Smooth muscle cell (in vitro differentiated cells): ENCODE measurements around the gene HAUS3. TPM values are rescaled to one million over a fixed set of nuclear protein-coding genes. Genes with fewer than 3 reads are reported as not detected.

Experiments
- DNase-seq: peaks from one replicate; lab custom pipeline; 2025; ENCODE audit not compliant: unreplicated experiment; lab: John Stamatoyannopoulos, UW
- H2AFZ ChIP-seq: fragments of 200-600 bp; sonication (generic); 2 replicates; pipeline ENCODE4 v1.6.0; 2016; ENCODE audit warnings: antibody characterized with exemption, low read depth, mild to moderate bottlenecking
- H3F3A ChIP-seq: fragments of 200-600 bp; sonication (generic); 2 replicates; pipeline ENCODE4 v1.6.0; 2017; ENCODE audit warnings: antibody characterized with exemption, low read depth
- H3K27ac ChIP-seq: fragments of 200-600 bp; sonication (generic); 2 replicates; pipeline ENCODE4 v1.5.1; 2016; ENCODE audit warnings: low read depth, mild to moderate bottlenecking
- H3K27me3 ChIP-seq: fragments of 200-600 bp; sonication (generic); 2 replicates; pipeline ENCODE4 v1.6.1; 2016; ENCODE audit warnings: low read depth, mild to moderate bottlenecking
- H3K36me3 ChIP-seq: fragments of 200-600 bp; sonication (generic); 2 replicates; pipeline ENCODE4 v1.5.1; 2016; ENCODE audit warnings: low read depth
- H3K4me1 ChIP-seq: fragments of 200-600 bp; sonication (generic); 2 replicates; pipeline ENCODE4 v1.5.1; 2016; ENCODE audit warnings: low read depth
- H3K4me2 ChIP-seq: fragments of 200-600 bp; sonication (generic); 2 replicates; pipeline ENCODE4 v1.6.0; 2016; ENCODE audit warnings: mild to moderate bottlenecking
- H3K4me3 ChIP-seq: fragments of 200-600 bp; sonication (generic); 2 replicates; pipeline ENCODE4 v1.5.1; 2016; ENCODE audit warnings: mild to moderate bottlenecking
- H3K79me2 ChIP-seq: fragments of 200-600 bp; sonication (generic); 2 replicates; pipeline ENCODE4 v1.6.0; 2016; ENCODE audit warnings: low read depth, mild to moderate bottlenecking
- H3K9ac ChIP-seq: fragments of 200-600 bp; sonication (generic); 2 replicates; pipeline ENCODE4 v1.6.0; 2016; ENCODE audit warnings: low read depth
- H3K9me3 ChIP-seq: fragments of 200-600 bp; sonication (generic); replicated peaks from 2 replicates; pipeline ENCODE4 v1.5.1; 2016; ENCODE audit warnings: low read depth
- H4K20me1 ChIP-seq: fragments of 200-600 bp; sonication (generic); 2 replicates; pipeline ENCODE4 v1.6.0; 2016; ENCODE audit warnings: low read depth
- CTCF ChIP-seq: fragments of 200-600 bp; sonication (generic); IDR thresholded peaks from 2 replicates; pipeline ENCODE4 v1.5.1; 2017; ENCODE audit warnings: borderline replicate concordance, mild to moderate bottlenecking, antibody characterized with exemption; ENCODE audit not compliant: insufficient read depth, poor library complexity, severe bottlenecking
- WGBS: methylation state at CpG from one replicate; pipeline ENCODE4 v1.1.7; 2016; ENCODE audit warnings: low lambda C conversion rate; 5-methylcytosine and 5-hydroxymethylcytosine counted together
- polyA plus RNA-seq: library from polyadenylated mRNA; unstranded; fragments of >200 nt; fragmentation: Nextera tagmentation; extraction: Ambion mirVana; gene quantifications from 2 replicates; pipeline ENCODE4 v1.2.1, GENCODE V29; 2016
- total RNA-seq: library from RNA; depleted of rRNA; stranded (reverse); fragments of >200 nt; gene quantifications from 2 replicates; pipeline ENCODE4 v1.2.3, GENCODE V29; 2014

HAUS3 gene
- total and polyA plus RNA-seq, 2 experiments from 2014 or later, result 13.4 to 16.2 TPM

GRCh38 chr4:2271279-2272025, 29.5 kb upstream of the HAUS3 start:
- Histone ChIP-seq H3K36me3 (no peaks in the 10 kb centered on the region), H3F3A (no peaks in the 10 kb centered on the region), H3K4me1 (no peaks in the 10 kb centered on the region), H3K9ac (no peak overlapping the region), H3K4me2 (no peak overlapping the region), H3K79me2 (no peaks in the 10 kb centered on the region), H3K9me3 (no peaks in the 10 kb centered on the region), H3K4me3 (no peak overlapping the region), H2AFZ (no peak overlapping the region), H3K27ac (no peak overlapping the region), H4K20me1 (no peaks in the 10 kb centered on the region), H3K27me3 (no peaks in the 10 kb centered on the region)
- 89% methylated on average over 21 of the region's 27 CpGs for WGBS
- DNase-seq, result no peak
- TF ChIP-seq CTCF, result no peak

- WGBS, result 91% methylated on average over 27 of the region's 34 CpGs
- Histone ChIP-seq H3K27me3 (no peaks in the 10 kb centered on the region), H3K79me2 (no peaks in the 10 kb centered on the region), H2AFZ (no peak overlapping the region), H4K20me1 (no peaks in the 10 kb centered on the region), H3K9ac (no peak overlapping the region), H3K27ac (no peak overlapping the region), H3K4me1 (no peaks in the 10 kb centered on the region), H3K4me3 (no peak overlapping the region), H3F3A (no peaks in the 10 kb centered on the region), H3K9me3 (no peaks in the 10 kb centered on the region), H3K4me2 (no peak overlapping the region), H3K36me3 (no peaks in the 10 kb centered on the region)
- no peak for TF ChIP-seq CTCF
- DNase-seq, result no peak
Measured at GRCh38 chr4:2270341-2271165, 28.6 kb upstream of the HAUS3 start.

- Histone ChIP-seq H3K9me3 (no peaks in the 10 kb centered on the region), H3K4me3 (no peak overlapping the region), H3K4me1 (no peaks in the 10 kb centered on the region), H3F3A (no peaks in the 10 kb centered on the region), H3K36me3 (no peaks in the 10 kb centered on the region), H3K4me2 (no peak overlapping the region), H3K79me2 (no peaks in the 10 kb centered on the region), H3K9ac (no peak overlapping the region), H4K20me1 (no peaks in the 10 kb centered on the region), H3K27ac (no peak overlapping the region), H3K27me3 (no peaks in the 10 kb centered on the region), H2AFZ (no peak overlapping the region)
- TF ChIP-seq CTCF, result no peak
- WGBS, result 85% methylated on average over 12 of the region's 12 CpGs
- DNase-seq, result no peak
Measured at GRCh38 chr4:2269618-2270163, 27.8 kb upstream of the HAUS3 start.
